HL-60 (cell line): ENCODE results near the gene CTDP1.

Experiments used
- DNase-seq, 2 experiments: peaks; one replicate each; pipeline ENCODE4 v3.0.0-alpha.2; 2010 to 2020; ENCODE audit warnings: low read depth in 1 of 2, low spot score in 1 of 2
- H3K27ac ChIP-seq: fragments of 250-450 bp; sonication (Bioruptor Pico); replicated peaks from 2 replicates; pipeline ENCODE4 v1.5.1; 2020; ENCODE audit warnings: mild to moderate bottlenecking, moderate library complexity
- H3K27me3 ChIP-seq: fragments of 250-450 bp; sonication (Bioruptor Pico); 2 replicates; pipeline ENCODE4 v1.5.1; 2021; ENCODE audit warnings: mild to moderate bottlenecking, moderate library complexity; ENCODE audit not compliant: insufficient read depth, poor library complexity, severe bottlenecking
- H3K4me3 ChIP-seq: replicated peaks from 2 replicates; pipeline ENCODE4 v1.5.1; 2011; ENCODE audit warnings: mild to moderate bottlenecking, control low read depth, low read length; ENCODE audit not compliant: insufficient read depth
- CTCF ChIP-seq: IDR thresholded peaks from one replicate; pipeline ENCODE4 v1.5.1; 2011; ENCODE audit warnings: low read length, control low read depth, inconsistent platforms; ENCODE audit not compliant: insufficient read depth
- GABPA ChIP-seq: IDR thresholded peaks from 2 replicates; pipeline ENCODE4 v1.6.1; 2012; ENCODE audit warnings: low read depth
- POLR2AphosphoS5 ChIP-seq: IDR thresholded peaks from 2 replicates; pipeline ENCODE4 v1.6.1; 2012; ENCODE audit warnings: low read depth
- REST ChIP-seq: IDR thresholded peaks from 2 replicates; pipeline ENCODE4 v1.6.1; 2012; ENCODE audit warnings: low read depth; ENCODE audit not compliant: insufficient replicate concordance
- SPI1 ChIP-seq: IDR thresholded peaks from 2 replicates; pipeline ENCODE4 v1.6.1; 2012; ENCODE audit warnings: low read depth, mild to moderate bottlenecking, borderline replicate concordance

The CTDP1 gene

DNA sequence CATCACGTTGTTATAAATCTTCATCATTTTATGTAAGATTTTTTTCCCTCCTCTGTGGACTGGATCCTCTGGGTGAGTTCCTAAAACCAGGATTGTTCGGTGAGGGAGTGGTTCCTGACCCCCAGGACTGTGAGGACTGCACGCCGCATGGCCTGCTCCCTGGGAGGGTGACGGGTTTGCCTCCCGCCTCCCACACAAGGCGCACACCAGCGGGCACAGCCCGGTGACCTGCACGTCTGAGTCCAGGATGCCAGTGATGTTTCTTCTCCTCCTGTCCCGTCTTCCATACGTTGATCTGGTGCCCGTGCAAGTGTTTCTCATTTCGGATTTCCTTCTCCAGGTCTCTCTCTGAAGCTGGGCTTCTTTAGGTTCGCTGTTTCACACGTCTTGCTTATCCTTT lies 27.1 kb downstream of the CTDP1 start:
- TF ChIP-seq POLR2AphosphoS5 = no peak
- no peak for TF ChIP-seq REST
- TF ChIP-seq SPI1 = no peak
- TF ChIP-seq CTCF = no peak
- no peak for TF ChIP-seq GABPA
- no peak overlapping the region for H3K27ac ChIP-seq
- no peak overlapping the region for H3K4me3 ChIP-seq
- no peaks in the 10 kb centered on the region for H3K27me3 ChIP-seq
- no peak for DNase-seq

DNA sequence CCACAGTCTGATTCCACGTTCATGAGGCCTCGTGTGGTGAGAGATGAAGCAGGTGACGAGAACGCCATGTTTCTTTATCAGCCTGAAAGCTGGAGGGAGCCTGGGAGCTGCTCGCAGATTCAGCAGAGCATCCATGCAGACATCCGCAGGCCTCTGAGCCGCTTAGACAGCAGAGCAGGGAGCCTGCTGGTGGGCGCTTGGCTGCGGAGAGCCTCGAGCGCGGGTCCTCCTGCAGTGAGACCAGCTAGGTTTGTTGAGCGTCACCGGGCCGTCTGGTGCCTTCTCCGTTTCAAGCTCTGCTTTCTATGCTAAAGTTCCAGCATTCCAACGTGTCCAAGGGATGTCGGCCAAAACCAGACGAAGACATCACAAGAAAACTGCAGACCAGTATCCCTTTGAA lies 27.6 kb downstream of the CTDP1 start:
- Histone ChIP-seq H3K27ac (no peak overlapping the region), H3K4me3 (no peak overlapping the region), H3K27me3 (no peaks in the 10 kb centered on the region)
- DNase-seq = no peak
- TF ChIP-seq POLR2AphosphoS5 (no peak), GABPA (no peak), REST (no peak), CTCF (no peak), SPI1 (no peak)

GRCh38 chr18:79707671-79708070 lies 28.1 kb downstream of the CTDP1 start:
- Histone ChIP-seq H3K27me3 (no peaks in the 10 kb centered on the region), H3K27ac (no peak overlapping the region)

More at GRCh38 chr18:79707671-79708070, 28.1 kb downstream of the CTDP1 start:
- TF ChIP-seq SPI1 (no peak), GABPA (no peak), POLR2AphosphoS5 (no peak), REST (no peak), CTCF (no peak)
- DNase-seq = no peak
- no peak overlapping the region for H3K4me3 ChIP-seq
